CD4-positive, alpha-beta T cell treated with Interleukin-17A for 4 hours (primary cell): ENCODE data around the gene C1QTNF2.
"Not testable (repeated sequence)": the region's sequence is repeated elsewhere in the genome, so short reads cannot be mapped to it uniquely, and the experiment has no call there.

Experiments used
- DNase-seq: peaks from one replicate; pipeline ENCODE4 v3.0.0-alpha.2; 2020; ENCODE audit warnings: mixed read lengths

C1QTNF2 gene

GRCh38 chr5:160340513-160340912, 29.9 kb downstream of the C1QTNF2 start:
- not testable (repeated sequence) for DNase-seq

- no peak for DNase-seq
Observed at GRCh38 chr5:160339406-160340130, 30.9 kb downstream of the C1QTNF2 start.

- DNase-seq: not testable (repeated sequence)
Observed at GRCh38 chr5:160334716-160335115, 35.7 kb downstream of the C1QTNF2 start.

GRCh38 chr5:160333721-160334120, 36.7 kb downstream of the C1QTNF2 start:
- DNase-seq: no peak

- no peak for DNase-seq
Observed at GRCh38 chr5:160330212-160330611, 40.2 kb downstream of the C1QTNF2 start.

- no peak for DNase-seq
Observed at GRCh38 chr5:160327818-160328217, 42.6 kb downstream of the C1QTNF2 start.

- DNase-seq: no peak
Observed at GRCh38 chr5:160326981-160327380, 43.4 kb downstream of the C1QTNF2 start.

GRCh38 chr5:160325716-160326115, 44.7 kb downstream of the C1QTNF2 start:
- DNase-seq: no peak

GRCh38 chr5:160324886-160325285, 45.5 kb downstream of the C1QTNF2 start:
- no peak for DNase-seq

GRCh38 chr5:160318409-160318808, 52.0 kb downstream of the C1QTNF2 start:
- DNase-seq: no peak

- no peak for DNase-seq
Observed at GRCh38 chr5:160317434-160317833, 53.0 kb downstream of the C1QTNF2 start.

GRCh38 chr5:160315968-160316367, 54.5 kb downstream of the C1QTNF2 start:
- DNase-seq: no peak

GRCh38 chr5:160312960-160313727, 57.3 kb downstream of the C1QTNF2 start:
- DNase-seq: no peak

- no peak for DNase-seq
Observed at GRCh38 chr5:160312134-160312959, 58.1 kb downstream of the C1QTNF2 start, which contains the start of gene CCNJL. CCNJL (minus strand) TSS chr5:160312564; CDS start chr5:160311923, 641 bp downstream.

- DNase-seq: no peak
Observed at GRCh38 chr5:160311491-160312133, 58.8 kb downstream of the C1QTNF2 start.

GRCh38 chr5:160310552-160311295, 59.7 kb downstream of the C1QTNF2 start:
- no peak for DNase-seq

- DNase-seq: no peak
Observed at GRCh38 chr5:160310140-160310539, 60.3 kb downstream of the C1QTNF2 start.

GRCh38 chr5:160306696-160307095, 63.7 kb downstream of the C1QTNF2 start:
- DNase-seq: no peak

GRCh38 chr5:160305319-160305718, 65.1 kb downstream of the C1QTNF2 start:
- DNase-seq: no peak

GRCh38 chr5:160303690-160304089, 66.7 kb downstream of the C1QTNF2 start:
- DNase-seq: no peak

- no peak for DNase-seq
Observed at GRCh38 chr5:160298189-160298588, 72.2 kb downstream of the C1QTNF2 start.

- DNase-seq: no peak
Observed at GRCh38 chr5:160297776-160298175, 72.7 kb downstream of the C1QTNF2 start.
